ENCODE measurements around the gene SPSB3.
A peak's percentile ranks its signal among the peaks of the same experiment; 100 is the strongest.

Gene SPSB3

DNA sequence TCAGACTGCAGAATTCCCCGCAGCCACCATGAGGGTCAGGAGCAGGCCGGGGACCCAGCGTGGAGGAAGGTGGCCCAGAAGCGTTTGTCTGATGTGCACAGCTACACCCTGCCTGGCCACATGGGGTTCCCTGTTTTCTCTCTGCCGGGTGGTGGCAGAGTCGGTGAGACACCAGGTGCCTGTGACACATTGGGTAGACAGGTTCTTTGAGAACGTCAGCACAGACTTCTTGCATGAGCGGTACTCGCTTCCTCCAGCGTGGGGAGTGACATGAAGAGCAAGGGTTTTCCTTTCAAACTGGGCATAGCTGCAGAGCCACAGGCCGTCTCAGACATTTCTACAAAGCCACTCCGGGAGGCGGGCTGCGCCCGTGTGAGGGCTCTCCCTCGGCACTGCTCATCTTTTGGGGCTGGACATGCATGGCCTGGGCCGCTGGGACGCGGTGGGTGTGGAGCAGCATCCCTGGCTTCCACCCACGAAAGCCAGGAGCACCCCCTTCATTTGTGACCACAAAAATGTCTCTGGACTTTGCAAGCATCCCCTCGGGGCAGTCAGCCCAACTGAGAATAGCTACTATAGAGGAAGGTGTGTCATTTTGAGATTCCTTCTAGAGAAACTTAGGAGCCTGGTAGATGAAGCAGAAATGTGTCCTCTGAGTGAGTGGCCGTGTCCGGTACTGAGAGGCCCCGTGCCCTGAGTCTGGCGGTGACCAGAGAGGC is 37.0 kb downstream of the SPSB3 start:
- Histone ChIP-seq H4K91ac (ENCODE audit: low read depth, low read length) (peak overlapping the region; percentile 93), H2BK120ac (ENCODE audit: insufficient read depth, low read length, poor library complexity) (peak overlapping the region; percentile 92), H4K8ac (ENCODE audit: low read depth, low read length) (peak overlapping the region; percentile 72), H3K9ac (ENCODE audit: low read length) (no peak overlapping the region), H3K4me2 (ENCODE audit: low read length) (peak overlapping the region; percentile 29), H3K27ac (ENCODE audit: low read depth, low read length) (peak overlapping the region; percentile 99), H3K4ac (ENCODE audit: low read depth, low read length) (peak overlapping the region; percentile 40), H2BK5ac (ENCODE audit: low read depth, low read length, poor library complexity) (peak overlapping the region; percentile 90), H3K4me3 (ENCODE audit: low read depth, low read length) (no peak overlapping the region), H4K12ac (ENCODE audit: low read depth, low read length) (peak overlapping the region; percentile 2), H3K36me3 (ENCODE audit: control insufficient read depth in 1 of 2, insufficient read depth in 2 of 2, low read length in 2 of 2) (peaks cover 45% of the 10 kb centered on the region in 2 experiments), H3K79me2 (ENCODE audit: control insufficient read depth, insufficient read depth, low read length, poor library complexity) (peaks cover 15% of the 10 kb centered on the region), H3K4me1 (ENCODE audit: control insufficient read depth in 1 of 2, insufficient read depth in 2 of 2, low read length in 2 of 2) (peaks cover 26 to 32% of the 10 kb centered on the region in 2 experiments), H3K27me3 (ENCODE audit: insufficient read depth, low read length) (no peaks in the 10 kb centered on the region), H3K9me3 (ENCODE audit: insufficient read depth, low read depth, low read length) (peaks cover 10% of the 10 kb centered on the region), H3K23ac (ENCODE audit: low read length) (no peak overlapping the region), H2BK12ac (ENCODE audit: low read length) (peak overlapping the region; percentile 79), H3K18ac (ENCODE audit: low read length) (peak overlapping the region; percentile 88), H3K79me1 (ENCODE audit: low read length) (peaks cover 20% of the 10 kb centered on the region), H2AK5ac (ENCODE audit: low read length) (peak overlapping the region; percentile 93), H2AFZ (ENCODE audit: insufficient read depth, low read length, poor library complexity) (no peak overlapping the region), H3K14ac (ENCODE audit: low read length) (peak overlapping the region; percentile 81)
- no CpG with 5 or more reads among the region's 25 CpGs for WGBS (ENCODE audit: extremely low coverage, insufficient coverage, insufficient read length)
- DNase-seq = peak; percentile 86 to 88

GRCh38 chr16:1744338-1744840 is 38.0 kb downstream of the SPSB3 start:
- Histone ChIP-seq H3K4me2 (ENCODE audit: low read length) (no peak overlapping the region), H3K4me3 (ENCODE audit: low read depth, low read length) (no peak overlapping the region), H3K9ac (ENCODE audit: low read length) (no peak overlapping the region), H4K12ac (ENCODE audit: low read depth, low read length) (no peak overlapping the region), H2BK5ac (ENCODE audit: low read depth, low read length, poor library complexity) (no peak overlapping the region), H2BK12ac (ENCODE audit: low read length) (peak overlapping the region; percentile 21), H3K18ac (ENCODE audit: low read length) (no peak overlapping the region), H4K8ac (ENCODE audit: low read depth, low read length) (peak overlapping the region; percentile 10), H3K4ac (ENCODE audit: low read depth, low read length) (no peak overlapping the region), H2BK120ac (ENCODE audit: insufficient read depth, low read length, poor library complexity) (peak overlapping the region; percentile 6), H3K27me3 (ENCODE audit: insufficient read depth, low read length) (no peaks in the 10 kb centered on the region), H2AK5ac (ENCODE audit: low read length) (peak overlapping the region; percentile 21), H2AFZ (ENCODE audit: insufficient read depth, low read length, poor library complexity) (no peak overlapping the region), H3K14ac (ENCODE audit: low read length) (peak overlapping the region; percentile 27), H3K36me3 (ENCODE audit: control insufficient read depth in 1 of 2, insufficient read depth in 2 of 2, low read length in 2 of 2) (peaks cover 43 to 45% of the 10 kb centered on the region in 2 experiments), H3K79me2 (ENCODE audit: control insufficient read depth, insufficient read depth, low read length, poor library complexity) (peaks cover 15% of the 10 kb centered on the region), H3K23ac (ENCODE audit: low read length) (no peak overlapping the region), H3K9me3 (ENCODE audit: insufficient read depth, low read depth, low read length) (peaks cover 19% of the 10 kb centered on the region), H3K27ac (ENCODE audit: low read depth, low read length) (no peak overlapping the region), H3K4me1 (ENCODE audit: control insufficient read depth in 1 of 2, insufficient read depth in 2 of 2, low read length in 2 of 2) (peaks cover 26 to 32% of the 10 kb centered on the region in 2 experiments), H3K79me1 (ENCODE audit: low read length) (peaks cover 20% of the 10 kb centered on the region), H4K91ac (ENCODE audit: low read depth, low read length) (peak overlapping the region; percentile 51)
- DNase-seq = peak; percentile 81 to 92
- WGBS (ENCODE audit: extremely low coverage, insufficient coverage, insufficient read length) = no CpG with 5 or more reads among the region's 24 CpGs

GRCh38 chr16:1743376-1744337 is 38.7 kb downstream of the SPSB3 start:
- Histone ChIP-seq H3K79me1 (ENCODE audit: low read length) (peaks cover 20% of the 10 kb centered on the region), H3K18ac (ENCODE audit: low read length) (no peak overlapping the region), H3K9ac (ENCODE audit: low read length) (no peak overlapping the region), H3K23ac (ENCODE audit: low read length) (no peak overlapping the region), H4K8ac (ENCODE audit: low read depth, low read length) (no peak overlapping the region), H2AK5ac (ENCODE audit: low read length) (no peak overlapping the region), H3K4ac (ENCODE audit: low read depth, low read length) (no peak overlapping the region), H4K91ac (ENCODE audit: low read depth, low read length) (no peak overlapping the region), H3K4me2 (ENCODE audit: low read length) (no peak overlapping the region), H3K4me3 (ENCODE audit: low read depth, low read length) (no peak overlapping the region), H2AFZ (ENCODE audit: insufficient read depth, low read length, poor library complexity) (no peak overlapping the region), H3K79me2 (ENCODE audit: control insufficient read depth, insufficient read depth, low read length, poor library complexity) (peaks cover 15% of the 10 kb centered on the region), H4K12ac (ENCODE audit: low read depth, low read length) (no peak overlapping the region), H2BK5ac (ENCODE audit: low read depth, low read length, poor library complexity) (no peak overlapping the region), H2BK120ac (ENCODE audit: insufficient read depth, low read length, poor library complexity) (no peak overlapping the region), H3K14ac (ENCODE audit: low read length) (no peak overlapping the region), H3K27me3 (ENCODE audit: insufficient read depth, low read length) (no peaks in the 10 kb centered on the region), H3K4me1 (ENCODE audit: control insufficient read depth in 1 of 2, insufficient read depth in 2 of 2, low read length in 2 of 2) (peaks cover 26 to 32% of the 10 kb centered on the region in 2 experiments), H3K36me3 (ENCODE audit: control insufficient read depth in 1 of 2, insufficient read depth in 2 of 2, low read length in 2 of 2) (peaks cover 36 to 38% of the 10 kb centered on the region in 2 experiments), H2BK12ac (ENCODE audit: low read length) (peak overlapping the region; percentile 5), H3K27ac (ENCODE audit: low read depth, low read length) (no peak overlapping the region), H3K9me3 (ENCODE audit: insufficient read depth, low read depth, low read length) (peaks cover 23% of the 10 kb centered on the region)
- DNase-seq = no peak
- no CpG with 5 or more reads among the region's 32 CpGs for WGBS (ENCODE audit: extremely low coverage, insufficient coverage, insufficient read length)

DNA sequence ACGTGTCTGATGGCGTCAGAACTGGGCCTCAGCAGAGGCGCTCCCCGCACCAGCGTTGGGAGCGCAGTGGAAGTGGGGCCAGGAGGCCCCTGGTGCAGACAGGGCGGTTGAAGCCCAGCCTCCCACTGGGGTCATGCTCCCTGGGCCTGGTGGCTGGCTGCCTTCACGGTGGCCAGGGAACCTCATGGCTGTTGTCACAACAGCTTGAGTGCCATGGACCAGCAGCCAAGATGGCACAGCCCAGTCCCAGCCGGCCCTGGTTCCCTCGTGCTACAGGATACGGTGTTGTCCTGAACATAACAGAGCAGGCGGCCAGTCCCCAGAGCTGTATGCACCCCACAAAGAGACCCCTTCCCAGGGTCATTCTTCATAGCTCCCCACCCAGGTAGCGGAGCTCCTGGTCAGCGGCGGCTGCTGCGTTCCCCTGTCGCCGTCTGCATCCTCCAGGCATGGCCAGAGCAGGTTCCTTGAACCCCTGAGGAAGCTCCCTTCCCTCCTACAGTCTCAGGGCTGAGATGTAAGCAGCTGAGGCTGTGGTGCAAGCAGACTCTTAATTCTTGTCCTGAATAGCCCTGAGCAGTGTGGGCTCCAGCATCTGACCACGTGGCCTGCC is 40.7 kb downstream of the SPSB3 start:
- no peak overlapping the region for H4K8ac ChIP-seq (ENCODE audit: low read depth, low read length)
- H3K27me3 ChIP-seq (ENCODE audit: insufficient read depth, low read length) = no peaks in the 10 kb centered on the region
- peaks cover 14% of the 10 kb centered on the region for H3K79me1 ChIP-seq (ENCODE audit: low read length)
- H3K79me2 ChIP-seq (ENCODE audit: control insufficient read depth, insufficient read depth, low read length, poor library complexity) = peaks cover 10% of the 10 kb centered on the region
- H2BK5ac ChIP-seq (ENCODE audit: low read depth, low read length, poor library complexity) = no peak overlapping the region
- H3K4me1 ChIP-seq (ENCODE audit: control insufficient read depth in 1 of 2, insufficient read depth in 2 of 2, low read length in 2 of 2) = peaks cover 19 to 25% of the 10 kb centered on the region in 2 experiments
- H3K23ac ChIP-seq (ENCODE audit: low read length) = no peak overlapping the region
- no peak for DNase-seq
- no peak overlapping the region for H3K9ac ChIP-seq (ENCODE audit: low read length)
- peaks cover 41% of the 10 kb centered on the region for H3K9me3 ChIP-seq (ENCODE audit: insufficient read depth, low read depth, low read length)
- peaks cover 16 to 20% of the 10 kb centered on the region in 2 experiments for H3K36me3 ChIP-seq (ENCODE audit: control insufficient read depth in 1 of 2, insufficient read depth in 2 of 2, low read length in 2 of 2)
- no peak overlapping the region for H2AFZ ChIP-seq (ENCODE audit: insufficient read depth, low read length, poor library complexity)
- no peak overlapping the region for H4K12ac ChIP-seq (ENCODE audit: low read depth, low read length)
- no peak overlapping the region for H3K18ac ChIP-seq (ENCODE audit: low read length)
- no peak overlapping the region for H4K91ac ChIP-seq (ENCODE audit: low read depth, low read length)
- no peak overlapping the region for H3K14ac ChIP-seq (ENCODE audit: low read length)
- no peak overlapping the region for H2AK5ac ChIP-seq (ENCODE audit: low read length)
- H2BK120ac ChIP-seq (ENCODE audit: insufficient read depth, low read length, poor library complexity) = no peak overlapping the region
- H2BK12ac ChIP-seq (ENCODE audit: low read length) = no peak overlapping the region
- no CpG with 5 or more reads among the region's 19 CpGs for WGBS (ENCODE audit: extremely low coverage, insufficient coverage, insufficient read length)
- H3K4ac ChIP-seq (ENCODE audit: low read depth, low read length) = no peak overlapping the region
- H3K4me3 ChIP-seq (ENCODE audit: low read depth, low read length) = no peak overlapping the region
- H3K4me2 ChIP-seq (ENCODE audit: low read length) = no peak overlapping the region
- no peak overlapping the region for H3K27ac ChIP-seq (ENCODE audit: low read depth, low read length)

All from trophoblast cell (in vitro differentiated cells and primary cell).